NCI-H1436 treated with DMSO at 0.1 percent for 48 hours (cell line): ENCODE data around the gene PI4KA.
"Not testable (repeated sequence)": the region's sequence is repeated elsewhere in the genome, so short reads cannot be mapped to it uniquely, and the experiment has no call there.

Experiments
- DNase-seq: peaks from one replicate; lab custom pipeline; 2025; lab: John Stamatoyannopoulos, UW

PI4KA gene

DNA sequence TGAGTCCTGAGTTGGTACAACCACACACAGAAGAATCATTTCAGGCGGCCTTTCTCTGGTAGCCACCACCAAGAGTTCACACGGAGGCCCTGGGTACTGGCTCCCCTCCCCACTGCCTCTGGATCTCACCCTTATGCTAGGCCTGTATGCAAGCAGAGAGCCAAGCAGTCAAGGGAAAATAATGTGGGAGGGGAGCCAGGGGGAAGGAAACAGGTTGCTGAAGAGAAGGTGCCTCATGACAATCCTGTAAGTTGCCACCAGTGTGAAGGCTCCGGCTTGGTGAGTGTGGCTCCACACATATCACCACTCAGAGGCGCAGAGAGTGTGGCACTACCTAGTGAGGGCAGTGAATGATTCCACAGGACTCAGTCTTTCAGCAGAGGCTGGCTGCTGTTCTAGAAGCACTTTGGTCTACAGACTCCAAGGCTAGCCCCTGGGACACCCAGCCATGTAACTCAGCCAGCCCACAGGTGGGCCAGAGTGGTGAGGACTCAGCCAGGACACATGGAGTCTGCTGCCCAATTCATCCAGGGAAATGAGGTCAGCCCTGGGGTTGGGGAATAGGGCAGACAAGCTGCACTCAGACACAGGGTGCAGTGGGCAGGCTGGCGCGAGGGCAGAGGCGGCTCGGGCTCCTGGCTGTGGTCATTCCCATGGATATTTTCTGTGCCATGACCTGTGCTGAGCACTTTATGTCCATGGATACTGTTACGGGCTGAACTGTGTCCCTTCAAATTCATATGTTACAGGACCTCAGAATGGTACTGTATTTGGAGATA, 133.7 kb downstream of the PI4KA start:
- no peak for DNase-seq

DNA sequence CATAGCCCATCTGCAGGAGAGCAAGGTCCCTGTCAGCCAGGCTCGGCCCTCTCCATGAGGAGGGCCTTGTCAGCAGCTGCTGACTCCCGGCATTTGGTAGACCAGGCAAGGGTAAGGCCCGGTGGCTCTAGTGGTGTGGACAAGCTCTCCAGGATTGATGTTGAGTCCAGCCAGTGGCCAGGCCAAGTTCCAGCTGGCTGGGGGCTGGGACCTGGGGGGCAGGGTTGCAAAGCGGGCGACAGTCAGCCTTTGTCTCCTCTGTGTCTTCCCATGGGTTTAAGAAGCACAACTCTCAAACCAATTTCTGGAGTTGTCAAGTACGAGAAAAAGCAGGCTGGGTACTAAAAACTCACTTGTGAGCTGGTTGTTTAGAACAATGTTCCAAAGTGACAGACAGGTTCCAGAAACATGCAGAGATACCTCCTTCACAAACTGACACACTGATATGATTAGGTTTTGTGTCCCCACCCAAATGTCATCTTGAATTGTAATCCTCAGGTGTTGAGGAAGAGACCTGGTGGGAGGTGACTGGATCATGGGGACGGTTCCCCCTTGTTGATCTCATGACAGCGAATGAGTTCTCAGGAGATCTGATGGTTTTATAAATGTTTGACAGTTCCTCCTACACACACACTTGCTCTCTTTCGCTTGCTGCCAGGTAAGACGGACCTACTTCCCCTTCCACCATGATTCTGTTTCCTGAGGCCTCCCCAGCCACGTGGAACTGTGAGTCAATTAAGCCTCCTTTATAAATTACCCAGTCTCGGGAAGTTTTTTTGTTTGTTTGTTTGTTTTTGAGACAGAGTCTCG, 137.0 kb downstream of the PI4KA start:
- DNase-seq = no peak

DNA sequence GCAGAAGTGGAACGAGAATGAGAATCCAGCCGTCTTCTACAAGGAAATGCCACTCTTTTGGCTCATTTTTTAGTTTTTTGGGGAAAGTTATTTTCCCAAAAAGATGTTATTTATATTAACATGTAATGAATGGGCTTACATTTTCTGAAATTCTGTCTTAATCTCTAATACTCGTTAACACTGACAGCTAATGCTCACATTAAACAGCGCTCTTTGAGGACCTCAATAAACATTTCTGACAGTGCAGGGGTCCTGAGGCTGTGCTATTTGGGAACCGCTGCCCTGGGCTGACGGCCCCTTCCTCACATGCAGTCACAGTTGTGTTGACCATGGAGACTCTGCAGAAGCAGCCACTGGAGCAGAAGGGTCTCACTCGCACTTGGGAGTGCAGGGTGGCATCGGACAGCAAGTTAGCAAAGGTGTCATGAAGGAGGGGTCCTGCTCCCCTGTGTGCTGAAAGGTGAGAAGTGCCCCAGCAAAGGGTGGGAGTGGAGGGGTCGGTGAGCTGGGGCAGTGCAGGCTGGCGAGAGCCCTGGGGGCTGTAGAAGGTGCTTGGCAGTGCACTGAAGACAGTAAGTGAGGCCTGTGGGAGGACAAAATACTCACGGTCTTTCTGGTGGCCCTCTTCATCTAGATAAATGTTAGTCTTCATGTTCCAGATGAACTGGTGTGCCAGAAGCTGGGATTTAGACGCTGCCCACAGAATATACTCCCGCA, 137.8 kb downstream of the PI4KA start:
- DNase-seq = no peak

DNA sequence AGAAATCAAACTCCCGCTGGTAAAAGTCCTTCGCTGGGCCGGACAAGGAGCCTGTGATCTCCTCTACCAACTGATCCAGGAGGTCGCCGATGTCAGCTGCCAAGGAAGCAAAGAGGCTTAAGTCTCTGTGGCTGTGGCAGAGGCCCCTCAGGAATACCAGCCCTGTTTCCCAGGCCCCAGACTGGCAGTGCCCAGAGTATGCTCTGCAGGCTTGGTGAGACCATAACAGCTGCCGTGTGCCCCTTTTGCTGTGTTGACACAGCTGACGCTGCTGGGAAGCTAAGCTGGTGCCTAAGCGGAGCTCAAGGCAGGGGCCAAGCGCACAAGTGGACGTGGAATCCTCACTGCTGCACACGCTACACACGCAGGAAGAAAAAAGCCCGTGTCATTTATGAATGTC, 139.9 kb downstream of the PI4KA start:
- not testable (repeated sequence) for DNase-seq

DNA sequence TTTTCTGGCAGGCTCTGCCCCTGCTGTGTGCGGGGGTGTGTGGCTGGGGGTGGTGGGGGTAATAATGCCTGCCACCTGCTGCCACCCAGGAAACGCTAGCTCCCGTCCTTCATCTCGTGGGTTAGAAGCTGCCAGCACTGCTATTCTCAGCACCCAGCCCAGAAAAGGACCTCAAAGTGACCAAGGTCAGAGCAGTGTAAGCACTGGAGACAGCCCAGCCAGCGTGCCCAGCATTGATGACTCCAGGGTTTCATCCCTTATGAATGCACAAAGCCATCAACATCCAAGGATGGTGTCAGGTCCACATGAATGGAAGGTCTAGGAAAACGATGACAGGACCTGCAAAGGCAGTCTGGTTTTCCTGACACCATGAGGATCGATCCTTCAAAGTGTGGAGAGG, 140.6 kb downstream of the PI4KA start:
- not testable (repeated sequence) for DNase-seq

DNA sequence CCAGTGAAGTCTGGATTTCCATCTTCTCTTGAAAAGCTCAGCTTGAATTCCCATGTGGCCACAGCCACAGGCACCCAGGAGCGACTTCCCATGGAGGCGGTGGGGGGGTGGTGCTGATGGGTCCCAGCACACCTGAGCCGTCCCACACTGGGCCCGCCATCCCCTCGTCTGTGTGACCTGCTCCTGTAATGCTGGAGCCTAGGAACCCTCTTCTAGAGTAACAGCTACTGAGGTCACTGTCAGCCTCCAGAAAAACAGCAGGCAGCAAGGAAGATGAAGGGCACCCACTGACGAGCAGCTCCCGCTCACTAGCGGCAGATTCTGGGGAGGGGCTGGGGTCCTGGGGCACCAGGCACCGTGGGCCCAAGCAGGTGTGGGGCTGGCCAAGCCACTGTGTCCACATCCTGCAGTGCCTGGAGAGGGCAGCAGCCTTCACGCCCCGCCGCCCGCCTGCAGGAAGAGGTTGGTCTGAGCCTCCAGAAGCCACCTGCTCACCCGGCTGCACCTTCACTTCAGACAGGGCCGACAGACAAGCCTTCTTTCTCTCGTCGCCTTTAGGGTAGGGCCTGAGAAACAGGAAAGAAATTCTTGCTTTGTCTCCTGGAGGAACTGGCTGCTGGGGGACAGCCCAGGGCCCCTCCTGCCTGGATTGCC, 141.3 kb downstream of the PI4KA start:
- not testable (repeated sequence) for DNase-seq

DNA sequence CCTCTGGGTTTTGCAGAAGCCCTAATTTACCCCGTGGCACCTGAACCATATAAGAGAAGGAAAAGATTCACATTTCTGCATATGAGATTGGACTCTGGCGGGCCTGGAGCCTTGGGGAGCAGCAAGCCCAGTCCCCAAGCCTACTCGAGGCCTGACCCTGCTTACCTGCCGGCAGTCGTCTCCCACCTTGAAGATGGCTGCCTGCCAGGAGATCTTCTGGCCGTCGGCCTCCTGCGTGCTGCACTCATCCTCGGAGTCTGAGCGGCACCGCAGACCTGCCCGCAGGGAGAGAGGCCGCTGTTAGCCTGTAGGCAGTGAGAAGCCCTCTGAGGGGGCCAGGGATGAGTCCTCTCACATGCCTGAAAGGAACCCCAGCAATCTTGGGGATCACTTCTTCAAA, 145.5 kb downstream of the PI4KA start:
- DNase-seq = not testable (repeated sequence)

DNA sequence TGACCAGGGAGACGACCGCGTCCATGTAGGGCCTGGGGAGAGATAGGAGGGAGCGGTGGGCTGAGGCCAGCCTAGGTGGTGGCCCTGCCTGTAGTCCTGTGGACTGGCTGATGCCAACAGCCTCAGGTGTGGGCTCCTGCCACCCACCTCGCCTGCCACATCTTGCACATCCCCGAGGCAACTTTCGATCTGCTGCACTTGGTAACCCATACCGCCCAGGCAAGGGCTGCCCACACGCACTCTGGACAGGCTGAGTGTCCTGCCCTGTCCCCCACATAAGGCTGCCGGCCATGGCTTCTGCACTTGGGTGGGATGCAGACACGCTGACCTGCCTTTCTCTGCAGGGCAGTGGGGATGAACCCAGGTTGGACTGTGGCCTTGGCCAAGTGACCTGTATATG, 148.6 kb downstream of the PI4KA start:
- not testable (repeated sequence) for DNase-seq

DNA sequence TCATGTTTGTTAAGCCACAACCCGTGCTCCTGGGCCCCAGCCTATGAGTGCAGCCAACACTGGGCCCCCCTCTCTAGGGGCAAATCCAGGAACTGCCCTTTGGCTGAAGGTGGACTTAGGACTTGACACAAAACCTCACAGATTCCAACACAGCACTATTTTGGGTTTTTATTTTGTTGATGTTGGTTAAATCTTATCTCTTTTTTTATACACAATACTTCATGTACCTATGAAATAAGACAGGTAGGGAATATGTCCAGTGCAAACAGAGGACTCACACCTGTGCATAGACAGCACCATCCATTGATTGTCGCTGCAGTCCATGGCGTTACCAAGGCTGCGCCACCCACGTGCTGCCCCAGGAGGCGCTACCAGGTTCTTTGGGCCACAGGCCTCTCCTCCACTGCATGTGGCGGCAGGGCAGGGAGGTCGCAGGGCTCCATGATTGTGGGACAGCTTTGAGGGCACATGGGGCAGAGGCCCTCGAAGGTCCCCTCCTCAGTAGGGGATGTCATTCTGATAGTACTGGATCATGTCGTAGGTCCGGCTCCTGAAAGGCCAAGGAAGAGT, 151.0 kb downstream of the PI4KA start:
- DNase-seq = not testable (repeated sequence)

DNA sequence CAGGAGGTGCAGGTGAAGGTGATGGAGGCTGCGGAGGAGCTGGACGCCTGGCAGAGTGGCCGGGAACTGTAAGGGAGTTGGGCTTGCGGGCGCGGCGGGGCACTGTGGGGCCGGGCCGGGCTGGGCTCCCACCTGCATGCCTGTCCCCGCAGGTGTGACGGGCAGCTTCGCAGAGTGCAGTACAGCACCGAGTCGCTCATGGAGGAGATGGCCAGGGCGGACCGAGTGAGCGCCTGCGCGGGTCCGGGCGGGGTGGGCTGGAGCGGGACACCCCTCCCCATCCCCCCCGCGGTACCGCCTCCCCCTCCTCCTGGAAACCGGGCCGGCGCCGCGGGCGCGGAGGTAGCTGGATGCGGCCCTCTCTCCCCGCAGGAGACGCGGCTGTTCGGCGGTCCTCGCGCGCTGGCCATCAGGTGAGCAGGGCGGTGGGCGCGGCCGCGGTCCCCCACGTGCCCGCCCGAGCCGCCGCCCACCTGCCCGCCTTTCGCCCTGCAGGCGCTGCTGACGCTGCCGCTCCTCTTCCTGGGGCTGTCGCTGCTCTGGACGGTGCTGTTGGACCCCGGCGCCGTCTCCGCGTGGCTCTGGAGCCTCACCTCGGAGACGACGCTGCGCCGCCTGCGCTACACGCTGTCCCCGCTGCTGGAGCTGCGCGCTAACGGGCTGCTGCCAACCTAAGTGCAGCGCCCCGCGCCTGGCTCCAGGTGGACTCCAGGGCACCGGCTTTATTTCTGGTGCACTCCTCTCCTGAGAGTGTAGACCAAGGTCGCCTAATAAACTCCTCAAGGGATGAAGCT, 154.6 kb downstream of the PI4KA start:
- DNase-seq = not testable (repeated sequence)

DNA sequence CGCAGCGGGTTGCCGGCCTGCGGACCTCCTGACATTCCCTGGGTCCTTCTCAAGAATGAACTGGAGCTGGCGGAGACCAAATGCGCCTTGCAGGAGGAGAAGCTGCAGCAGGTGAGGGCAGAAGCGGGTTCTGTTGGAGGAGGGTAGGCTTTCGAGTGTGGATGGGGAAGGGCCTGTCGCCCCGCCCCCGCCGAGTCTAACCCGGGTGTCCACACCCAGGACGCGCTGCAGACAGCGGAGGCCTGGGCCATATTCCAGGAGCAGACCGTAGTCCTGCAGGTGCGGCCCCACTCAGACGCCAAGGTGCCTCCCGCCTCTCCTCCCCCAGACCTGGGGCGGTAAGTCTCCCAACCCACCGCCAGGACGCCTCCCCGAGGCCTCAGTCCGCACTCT, 155.2 kb downstream of the PI4KA start:
- not testable (repeated sequence) for DNase-seq

DNA sequence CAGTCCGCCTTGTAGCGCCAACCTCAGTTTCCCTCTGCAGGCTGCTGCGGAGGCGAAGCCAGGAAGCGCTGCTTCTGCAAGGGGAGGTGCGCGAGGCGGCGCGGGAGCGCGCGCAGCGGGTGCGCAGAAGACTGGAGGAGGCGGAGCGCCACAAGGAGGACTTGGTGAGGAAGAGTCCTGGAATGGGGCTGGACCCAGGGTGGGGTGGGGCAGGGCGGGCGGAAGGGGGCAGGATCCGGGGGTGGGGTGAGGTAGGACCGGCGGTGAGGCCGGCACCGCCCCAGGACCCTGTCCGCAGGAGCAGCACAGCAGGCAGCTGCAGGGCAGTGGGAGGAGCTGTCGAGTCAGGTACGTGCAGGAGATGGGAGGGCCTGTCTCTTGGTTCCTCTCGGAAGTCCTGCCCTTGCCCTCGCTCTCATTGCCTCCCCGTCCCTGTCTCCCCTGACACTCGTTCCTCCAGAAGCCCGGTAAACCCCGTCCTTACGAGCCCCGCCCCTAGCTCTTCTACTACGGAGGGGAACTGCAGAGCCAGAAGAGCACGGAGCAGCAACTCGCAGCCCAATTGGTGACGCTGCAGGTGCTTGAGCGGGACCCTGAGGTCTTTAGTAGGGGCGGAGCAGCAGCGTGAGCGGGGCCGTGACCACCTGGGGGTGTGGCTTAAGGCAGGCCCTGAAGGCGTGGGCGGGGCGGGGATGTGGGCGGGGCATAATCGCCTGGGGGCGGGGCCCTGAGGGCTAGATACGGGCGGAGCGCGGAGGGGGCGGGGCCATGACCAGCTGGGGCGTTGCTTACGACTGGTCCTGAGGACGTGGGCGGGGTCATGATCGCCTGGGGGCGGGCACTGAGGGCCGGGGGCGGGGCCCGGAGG, 155.8 kb downstream of the PI4KA start:
- peak; percentile 66 for DNase-seq

DNA sequence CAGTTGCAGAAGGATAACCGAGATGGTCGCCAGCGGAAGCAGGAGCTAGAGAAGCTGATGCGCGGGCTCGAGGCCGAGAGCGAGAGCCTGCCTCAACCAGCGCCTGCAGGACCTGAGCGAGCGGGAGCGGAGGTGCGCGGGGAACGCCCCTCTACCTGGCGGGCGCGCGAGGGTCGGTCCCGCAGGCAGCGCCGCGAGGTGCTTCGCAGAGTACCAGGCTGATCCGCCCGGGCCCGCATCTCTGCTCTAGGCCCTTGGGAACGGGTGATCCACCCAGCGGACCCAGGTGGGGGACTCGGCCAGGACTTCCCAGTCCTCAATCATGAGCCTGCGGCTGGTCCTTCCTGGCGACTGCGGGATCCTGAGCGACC, 156.5 kb downstream of the PI4KA start:
- not testable (repeated sequence) for DNase-seq

DNA sequence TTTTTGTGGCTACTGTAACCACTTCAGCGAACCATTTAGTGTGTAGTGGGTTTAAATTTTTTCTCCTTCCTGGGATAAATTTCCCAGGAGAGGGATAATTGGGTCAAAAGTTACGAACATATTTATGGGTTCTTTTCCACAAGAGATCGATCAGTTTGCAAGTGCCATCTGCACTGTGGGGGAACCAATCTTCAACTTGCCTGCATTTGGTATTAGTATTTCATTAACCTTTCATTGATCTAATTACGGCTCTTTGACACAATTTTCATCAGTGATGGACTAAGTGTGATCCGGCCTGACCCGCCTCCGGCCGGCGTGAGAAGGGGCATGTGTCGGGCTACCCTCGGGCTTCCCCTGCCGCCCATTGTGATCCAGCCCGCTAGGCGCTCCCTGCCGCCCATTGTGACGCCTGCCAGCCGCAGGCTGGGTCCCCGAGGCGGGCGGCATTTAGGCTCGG, 156.9 kb downstream of the PI4KA start:
- DNase-seq = not testable (repeated sequence)

DNA sequence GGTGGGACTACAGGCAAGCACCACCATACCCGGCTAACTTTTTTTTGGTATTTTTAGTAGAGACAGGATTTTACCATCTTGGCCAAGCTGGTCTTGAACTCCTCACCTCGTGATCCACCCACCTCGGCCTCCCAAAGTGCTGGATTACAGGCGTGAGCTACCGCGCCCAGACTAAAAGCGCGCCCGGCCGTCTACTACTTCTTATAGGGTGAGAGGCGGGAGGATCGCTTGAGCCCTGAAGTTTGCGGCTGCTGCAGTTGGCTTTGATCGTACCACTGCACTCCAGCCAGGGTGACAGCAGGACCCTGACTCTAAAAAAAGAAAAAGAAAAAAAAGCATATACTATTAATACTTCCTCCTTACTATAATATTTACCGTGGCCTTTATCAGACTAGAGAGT, 158.3 kb downstream of the PI4KA start:
- not testable (repeated sequence) for DNase-seq

DNA sequence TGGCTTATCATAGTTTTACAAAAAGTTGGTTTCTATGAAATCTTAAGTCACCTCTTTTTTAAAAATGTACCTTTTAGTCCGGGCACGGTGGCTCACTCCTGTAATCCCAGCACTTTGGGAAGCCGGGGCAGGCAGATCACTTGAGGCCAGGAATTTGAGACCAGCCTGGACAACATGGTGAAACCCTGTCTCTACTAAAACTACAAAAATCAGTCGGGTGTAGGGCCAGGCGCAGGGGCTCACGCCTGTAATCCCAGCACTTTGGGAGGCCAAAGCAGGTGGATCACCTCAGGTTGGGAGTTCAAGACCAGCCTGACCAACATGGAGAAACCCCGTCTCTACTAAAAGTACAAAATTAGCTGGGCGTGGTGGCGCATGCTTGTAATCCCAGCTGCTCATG, 158.8 kb downstream of the PI4KA start:
- not testable (repeated sequence) for DNase-seq

DNA sequence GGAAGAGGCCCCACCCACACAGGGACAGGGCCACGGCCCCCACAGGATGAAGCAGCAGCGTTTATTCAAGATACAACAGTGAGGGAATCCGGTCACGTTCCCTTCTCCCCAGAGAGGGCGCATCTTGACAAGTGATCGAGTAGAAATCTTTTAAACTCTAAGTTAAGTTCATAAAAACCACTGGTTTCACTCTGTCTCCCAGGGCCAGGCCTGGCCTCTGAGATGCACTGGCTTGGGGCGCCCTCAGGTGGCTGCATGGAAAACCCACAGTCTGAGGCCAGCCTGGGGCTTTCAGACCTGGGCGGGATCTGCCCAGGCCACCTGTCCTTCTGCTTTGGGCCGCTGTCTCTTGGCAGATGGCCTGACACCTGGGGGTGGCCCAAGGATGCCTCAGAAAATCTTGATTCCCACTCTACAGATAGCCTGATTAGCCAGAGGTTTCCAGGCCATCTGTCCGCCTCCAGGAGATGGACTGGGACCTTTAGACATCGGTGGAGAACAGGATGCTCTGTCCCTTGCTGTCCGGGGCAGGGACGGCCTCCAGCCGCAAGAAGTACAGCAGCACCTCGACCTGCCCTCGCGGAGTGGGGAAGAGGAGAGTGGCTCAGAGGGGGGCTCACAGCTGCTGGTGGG, 161.0 kb downstream of the PI4KA start:
- DNase-seq = peak; percentile 41

DNA sequence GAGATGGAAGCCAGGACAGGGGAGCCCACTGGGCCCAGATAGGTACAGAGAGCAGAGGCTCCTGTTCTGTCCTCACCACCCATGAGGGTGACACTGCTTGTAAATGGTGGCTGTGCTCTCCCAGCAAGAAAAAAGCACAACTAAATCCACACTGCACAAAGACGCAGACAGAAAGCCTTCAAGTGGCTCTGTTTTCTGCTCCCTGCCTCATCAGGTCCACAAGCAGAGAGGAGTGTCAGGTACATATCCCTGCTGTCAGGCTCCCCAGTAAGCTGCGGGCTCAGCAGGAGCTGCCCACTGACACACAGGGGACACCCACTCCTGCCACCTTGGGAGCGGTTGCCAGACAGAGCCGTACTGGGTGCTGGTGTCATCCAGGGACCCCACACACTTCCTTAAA, 162.6 kb downstream of the PI4KA start:
- DNase-seq = not testable (repeated sequence)

DNA sequence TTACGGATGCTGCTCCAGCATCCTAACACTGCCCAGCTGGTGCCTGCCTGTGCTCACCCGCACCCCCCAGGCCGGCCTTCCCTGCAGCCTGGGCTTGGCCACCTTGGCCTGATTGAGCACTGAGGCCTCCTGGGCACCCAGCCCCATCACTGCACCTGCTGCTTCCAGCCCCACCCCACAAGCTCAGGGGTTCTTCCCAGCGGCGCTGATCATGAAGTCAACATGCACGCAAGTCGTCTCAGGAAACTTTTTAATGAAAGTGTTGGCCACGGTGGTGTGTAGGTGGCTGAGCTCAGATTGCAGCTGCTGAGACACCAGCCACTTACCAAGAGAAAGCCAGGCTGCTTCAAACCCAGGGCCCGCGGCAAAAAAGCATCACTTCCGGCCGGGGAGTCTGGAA, 163.4 kb downstream of the PI4KA start:
- not testable (repeated sequence) for DNase-seq
